GM10248 (cell line): ENCODE measurements around the gene ADGRG3.
A peak's percentile ranks its signal among the peaks of the same experiment; 100 is the strongest.

Experiments used
- CTCF ChIA-PET: fragments of 300-600 bp; sonication (Branson Sonifier 250); formaldehyde crosslinking; extraction: SDS; loops from one replicate; lab custom pipeline; 2021; ENCODE audit warnings: antibody characterized with exemption; lab: Yijun Ruan, JAX
- POLR2A ChIA-PET: fragments of 350-650 bp; sonication (Branson Sonifier 250); formaldehyde crosslinking; extraction: SDS; loops from one replicate; lab custom pipeline; 2020; ENCODE audit warnings: antibody characterized with exemption; lab: Yijun Ruan, JAX
- DNase-seq: peaks from one replicate; pipeline ENCODE4 v3.0.0; 2012; ENCODE audit errors: extremely low spot score
- CTCF ChIP-seq: IDR thresholded peaks from 2 replicates; pipeline ENCODE4 v1.5.1; 2012; ENCODE audit warnings: mild to moderate bottlenecking, low read depth; ENCODE audit errors: extremely low read depth, missing control alignments, control extremely low read depth

ADGRG3 gene

GRCh38 chr16:57692636-57693035, 24.5 kb downstream of the ADGRG3 start:
- ChIA-PET POLR2A (no interaction called here), CTCF (interaction anchor here (1.1 kb wide), 1 partner anchor 8 kb away, joined by 3 read pairs; no protein-coding TSS in a partner anchor)
- no peak for TF ChIP-seq CTCF
- no peak for DNase-seq

GRCh38 chr16:57693550-57693949, 25.4 kb downstream of the ADGRG3 start:
- DNase-seq: no peak
- POLR2A ChIA-PET: no interaction called here
- CTCF ChIA-PET: interaction anchor here (1.2 kb wide), 1 partner anchor 10 kb away, joined by 4 read pairs; no protein-coding TSS in a partner anchor
- TF ChIP-seq CTCF: no peak

GRCh38 chr16:57694231-57694724, 26.2 kb downstream of the ADGRG3 start:
- POLR2A ChIA-PET: no interaction called here

GRCh38 chr16:57694725-57695679, 26.9 kb downstream of the ADGRG3 start, which contains the start of gene DRC7:
TSS of gene DRC7 (plus strand) at chr16:57694806. CDS start at chr16:57697950, 3,144 bp downstream.
- CTCF ChIA-PET: interaction anchor here (0.7 to 1.4 kb wide), 2 partner anchors 10 to 49 kb away, joined by 3 to 5 read pairs; no protein-coding TSS in a partner anchor
- peak; percentile 73 for DNase-seq

More at GRCh38 chr16:57694231-57694724, 26.2 kb downstream of the ADGRG3 start:
- DNase-seq: no peak
- no peak for TF ChIP-seq CTCF
- CTCF ChIA-PET: interaction anchor here (1.2 to 1.4 kb wide), 2 partner anchors 9 to 10 kb away, joined by 4 to 5 read pairs; no protein-coding TSS in a partner anchor

GRCh38 chr16:57695680-57696069, 27.6 kb downstream of the ADGRG3 start:
- no peak for DNase-seq
- CTCF ChIA-PET: interaction anchor here (0.7 to 1.4 kb wide), 2 partner anchors 10 to 49 kb away, joined by 3 to 5 read pairs; no protein-coding TSS in a partner anchor
- POLR2A ChIA-PET: no interaction called here
- no peak for TF ChIP-seq CTCF

More at GRCh38 chr16:57694725-57695679, 26.9 kb downstream of the ADGRG3 start, which contains the start of gene DRC7:
- no peak for TF ChIP-seq CTCF
- POLR2A ChIA-PET: no interaction called here

GRCh38 chr16:57696240-57696639, 28.1 kb downstream of the ADGRG3 start:
- CTCF ChIA-PET: interaction anchor here (0.7 kb wide), 1 partner anchor 50 kb away, joined by 3 read pairs; no protein-coding TSS in a partner anchor
- no peak for DNase-seq
- no peak for TF ChIP-seq CTCF
- POLR2A ChIA-PET: no interaction called here
